Forelimb muscle (tissue), 1 donor: Measurements from ENCODE around the gene PLCL2. TPM values are rescaled to one million over a fixed set of nuclear protein-coding genes. Genes with fewer than 3 reads are reported as not detected.
"Not testable (repeated sequence)": the region's sequence is repeated elsewhere in the genome, so short reads cannot be mapped to it uniquely, and the experiment has no call there.

Experiments used
- DNase-seq: peaks from one replicate; pipeline ENCODE4 v3.0.0-alpha.2; 2013; ENCODE audit warnings: low read depth
- polyA plus RNA-seq: library from polyadenylated mRNA; unstranded; fragments of 120-200 nt; gene quantifications from one replicate; pipeline ENCODE4 v1.2.1, GENCODE V29; 2013; ENCODE audit not compliant: insufficient read length

PLCL2 gene
- polyA plus RNA-seq, 1 donor: 13.7 TPM

GRCh38 chr3:16960125-16960524 lies 75.4 kb downstream of the PLCL2 start:
- DNase-seq: no peak

GRCh38 chr3:16961621-16962205 lies 77.0 kb downstream of the PLCL2 start:
- DNase-seq: no peak

- no peak for DNase-seq
Observed at GRCh38 chr3:16975083-16975482, 90.3 kb downstream of the PLCL2 start.

GRCh38 chr3:16978234-16978920 lies 93.6 kb downstream of the PLCL2 start:
- no peak for DNase-seq

- DNase-seq: no peak
Observed at GRCh38 chr3:16978921-16979271, 94.1 kb downstream of the PLCL2 start.

- not testable (repeated sequence) for DNase-seq
Observed at GRCh38 chr3:16979769-16980515, 95.2 kb downstream of the PLCL2 start.

GRCh38 chr3:16980526-16980925 lies 95.8 kb downstream of the PLCL2 start:
- not testable (repeated sequence) for DNase-seq

GRCh38 chr3:16982460-16982859 lies 97.7 kb downstream of the PLCL2 start:
- no peak for DNase-seq

GRCh38 chr3:16985608-16986007 lies 100.9 kb downstream of the PLCL2 start:
- DNase-seq: no peak

GRCh38 chr3:16987141-16987540 lies 102.4 kb downstream of the PLCL2 start:
- DNase-seq: no peak

GRCh38 chr3:16990163-16990562 lies 105.4 kb downstream of the PLCL2 start:
- no peak for DNase-seq

GRCh38 chr3:16992198-16992597 lies 107.4 kb downstream of the PLCL2 start:
- DNase-seq: no peak

GRCh38 chr3:16993227-16993626 lies 108.5 kb downstream of the PLCL2 start:
- no peak for DNase-seq

GRCh38 chr3:16994854-16995525 lies 110.2 kb downstream of the PLCL2 start:
- DNase-seq: no peak

GRCh38 chr3:16995601-16996000 lies 110.8 kb downstream of the PLCL2 start:
- peak; percentile 43 for DNase-seq

- no peak for DNase-seq
Observed at GRCh38 chr3:16998236-16998923, 113.6 kb downstream of the PLCL2 start.

GRCh38 chr3:16999161-16999560 lies 114.4 kb downstream of the PLCL2 start:
- no peak for DNase-seq

GRCh38 chr3:16999871-17000270 lies 115.1 kb downstream of the PLCL2 start:
- no peak for DNase-seq

- DNase-seq: no peak
Observed at GRCh38 chr3:17003457-17003856, 118.7 kb downstream of the PLCL2 start.

GRCh38 chr3:17006132-17006852 lies 121.5 kb downstream of the PLCL2 start:
- no peak for DNase-seq

GRCh38 chr3:17007284-17007683 lies 122.5 kb downstream of the PLCL2 start:
- DNase-seq: no peak
